ENCODE measurements around the gene TENM4.

The TENM4 gene

GRCh38 chr11:79342686-79343085 lies 98.1 kb downstream of the TENM4 start:
- DNase-seq (ENCODE audit: low read depth) = no peak

GRCh38 chr11:79342236-79342635 lies 98.6 kb downstream of the TENM4 start:
- no peak for DNase-seq (ENCODE audit: low read depth)

GRCh38 chr11:79340535-79340934 lies 100.3 kb downstream of the TENM4 start:
- DNase-seq (ENCODE audit: low read depth) = no peak

GRCh38 chr11:79336797-79337517 lies 103.9 kb downstream of the TENM4 start:
- DNase-seq (ENCODE audit: low read depth) = no peak

- no peak for DNase-seq (ENCODE audit: low read depth)
Observed at GRCh38 chr11:79335681-79336080, 105.1 kb downstream of the TENM4 start.

GRCh38 chr11:79333355-79333754 lies 107.5 kb downstream of the TENM4 start:
- DNase-seq (ENCODE audit: low read depth) = no peak

GRCh38 chr11:79332017-79332416 lies 108.8 kb downstream of the TENM4 start:
- DNase-seq (ENCODE audit: low read depth) = no peak

- no peak for DNase-seq (ENCODE audit: low read depth)
Observed at GRCh38 chr11:79331203-79331901, 109.5 kb downstream of the TENM4 start.

- DNase-seq (ENCODE audit: low read depth) = no peak
Observed at GRCh38 chr11:79330651-79331050, 110.2 kb downstream of the TENM4 start.

GRCh38 chr11:79329561-79329960 lies 111.3 kb downstream of the TENM4 start:
- no peak for DNase-seq (ENCODE audit: low read depth)

- DNase-seq (ENCODE audit: low read depth) = no peak
Observed at GRCh38 chr11:79328402-79328801, 112.4 kb downstream of the TENM4 start.

GRCh38 chr11:79325851-79326250 lies 115.0 kb downstream of the TENM4 start:
- no peak for DNase-seq (ENCODE audit: low read depth)

- DNase-seq (ENCODE audit: low read depth) = no peak
Observed at GRCh38 chr11:79321263-79321662, 119.6 kb downstream of the TENM4 start.

- no peak for DNase-seq (ENCODE audit: low read depth)
Observed at GRCh38 chr11:79314906-79315689, 125.7 kb downstream of the TENM4 start.

GRCh38 chr11:79313530-79313913 lies 127.3 kb downstream of the TENM4 start:
- DNase-seq (ENCODE audit: low read depth) = no peak

GRCh38 chr11:79312617-79313529 lies 128.0 kb downstream of the TENM4 start:
- DNase-seq (ENCODE audit: low read depth) = no peak

GRCh38 chr11:79311461-79311860 lies 129.4 kb downstream of the TENM4 start:
- DNase-seq (ENCODE audit: low read depth) = no peak

- DNase-seq (ENCODE audit: low read depth) = no peak
Observed at GRCh38 chr11:79309407-79309806, 131.4 kb downstream of the TENM4 start.

GRCh38 chr11:79308429-79308828 lies 132.4 kb downstream of the TENM4 start:
- no peak for DNase-seq (ENCODE audit: low read depth)

- DNase-seq (ENCODE audit: low read depth) = no peak
Observed at GRCh38 chr11:79304599-79305212, 136.1 kb downstream of the TENM4 start.

- no peak for DNase-seq (ENCODE audit: low read depth)
Observed at GRCh38 chr11:79296141-79296540, 144.7 kb downstream of the TENM4 start.
